A673 (cell line): ENCODE results near the gene HBG1. TPM values are rescaled to one million over a fixed set of nuclear protein-coding genes. Genes with fewer than 3 reads are reported as not detected.

Source experiments
- BruUV-seq: library from RNA; stranded (reverse); fragments of 400-500 nt; replicated peaks from 2 replicates; lab custom pipeline; 2021; lab: Mats Ljungman, UMichigan
- CTCF ChIA-PET: fragments of 300-600 bp; sonication (Branson Sonifier 250); formaldehyde crosslinking; loops from one replicate; lab custom pipeline; 2022; ENCODE audit warnings: antibody characterized with exemption; lab: Charles Lee
- POLR2A ChIA-PET: fragments of 300-600 bp; sonication (Branson Sonifier 250); formaldehyde crosslinking; loops from one replicate; lab custom pipeline; 2022; ENCODE audit warnings: antibody characterized with exemption; ENCODE audit not compliant: low non-redundant PET; lab: Charles Lee
- DNase-seq: peaks from one replicate; pipeline ENCODE4 v3.0.0-alpha.2; 2015; ENCODE audit warnings: low spot score
- H3K27ac ChIP-seq: fragments of 200-600 bp; sonication (generic); 2 replicates; pipeline ENCODE4 v1.5.1; 2016; ENCODE audit warnings: mixed run types, low read depth, mild to moderate bottlenecking, mixed read lengths, antibody characterized with exemption, low read length; ENCODE audit not compliant: poor library complexity, severe bottlenecking
- H3K27me3 ChIP-seq: fragments of 200-600 bp; sonication (generic); replicated peaks from 2 replicates; pipeline ENCODE4 v1.6.1; 2017; ENCODE audit warnings: mixed run types, low read depth, mild to moderate bottlenecking, mixed read lengths, antibody characterized with exemption, low read length; ENCODE audit not compliant: insufficient read depth, poor library complexity
- H3K36me3 ChIP-seq: fragments of 200-600 bp; sonication (generic); 2 replicates; pipeline ENCODE4 v1.6.1; 2016; ENCODE audit warnings: mixed run types, mild to moderate bottlenecking, mixed read lengths, antibody characterized with exemption, low read length; ENCODE audit not compliant: insufficient read depth, poor library complexity, severe bottlenecking
- H3K4me1 ChIP-seq: fragments of 200-600 bp; sonication (generic); 2 replicates; pipeline ENCODE4 v1.6.1; 2017; ENCODE audit warnings: mixed run types, mild to moderate bottlenecking, mixed read lengths, antibody characterized with exemption, low read length; ENCODE audit not compliant: insufficient read depth, poor library complexity, severe bottlenecking
- H3K4me3 ChIP-seq: fragments of 200-600 bp; sonication (generic); 2 replicates; pipeline ENCODE4 v1.5.1; 2016; ENCODE audit warnings: low read depth, mixed run types, mild to moderate bottlenecking, mixed read lengths, low read length; ENCODE audit not compliant: poor library complexity, severe bottlenecking
- H3K9me3 ChIP-seq: fragments of 200-600 bp; sonication (generic); 2 replicates; pipeline ENCODE4 v1.6.1; 2016; ENCODE audit warnings: mixed run types, low read depth, mild to moderate bottlenecking, mixed read lengths, antibody characterized with exemption, low read length; ENCODE audit not compliant: poor library complexity, severe bottlenecking
- CTCF ChIP-seq: fragments of 300-800, 200-600 bp; sonication (generic); conservative IDR thresholded peaks from 2 replicates; pipeline ENCODE4 v1.5.1; 2017; ENCODE audit warnings: low read depth, mild to moderate bottlenecking, antibody characterized with exemption, low read length, moderate library complexity, mixed read lengths
- EZH2 ChIP-seq: fragments of 200-600 bp; sonication (generic); IDR thresholded peaks from 2 replicates; pipeline ENCODE4 v1.6.1; 2017; ENCODE audit warnings: borderline replicate concordance, low read depth, mild to moderate bottlenecking, mixed read lengths, antibody characterized with exemption, low read length; ENCODE audit not compliant: poor library complexity, severe bottlenecking
- intact Hi-C: fragments of 100-400 bp; cut with micrococcal nuclease; formaldehyde crosslinking; loops from one replicate; pipeline ENCODE4 v1.10.0; 2022; ENCODE audit not compliant: unreplicated experiment
- total RNA-seq: library from RNA; stranded (reverse); gene quantifications from 2 replicates; pipeline ENCODE4 v1.2.3, GENCODE V29; 2021

Gene HBG1
- total RNA-seq, 1 experiment from 2014 or later: not detected

GRCh38 chr11:5282628-5283027 lies 33.0 kb upstream of the HBG1 start:
- ChIA-PET CTCF (no interaction called here), POLR2A (no interaction called here)
- Histone ChIP-seq H3K9me3 (no peaks in the 10 kb centered on the region), H3K36me3 (no peaks in the 10 kb centered on the region), H3K4me3 (no peak overlapping the region), H3K27me3 (no peaks in the 10 kb centered on the region), H3K4me1 (no peaks in the 10 kb centered on the region), H3K27ac (no peak overlapping the region)
- no TSS peak for BruUV-seq
- no peak for TF ChIP-seq EZH2
- no peak for TF ChIP-seq CTCF
- DNase-seq: no peak
- intact Hi-C loops: no loop called here

GRCh38 chr11:5281596-5281995 lies 31.9 kb upstream of the HBG1 start:
- no peak overlapping the region for H3K27ac ChIP-seq
- POLR2A ChIA-PET: no interaction called here

GRCh38 chr11:5280582-5281102 lies 31.0 kb upstream of the HBG1 start:
- DNase-seq: peak; percentile 35
- POLR2A ChIA-PET: no interaction called here
- CTCF ChIA-PET: no interaction called here
- H3K27me3 ChIP-seq: no peaks in the 10 kb centered on the region
- H3K9me3 ChIP-seq: no peaks in the 10 kb centered on the region
- H3K4me1 ChIP-seq: no peaks in the 10 kb centered on the region
- no peaks in the 10 kb centered on the region for H3K36me3 ChIP-seq
- BruUV-seq: no TSS peak
- H3K4me3 ChIP-seq: no peak overlapping the region
- intact Hi-C loops: no loop called here
- TF ChIP-seq EZH2 (no peak), CTCF (no peak)
- no peak overlapping the region for H3K27ac ChIP-seq

More at GRCh38 chr11:5281596-5281995, 31.9 kb upstream of the HBG1 start:
- Histone ChIP-seq H3K27me3 (no peaks in the 10 kb centered on the region), H3K4me1 (no peaks in the 10 kb centered on the region), H3K36me3 (no peaks in the 10 kb centered on the region), H3K9me3 (no peaks in the 10 kb centered on the region), H3K4me3 (no peak overlapping the region)
- intact Hi-C loops: no loop called here
- CTCF ChIA-PET: no interaction called here
- no peak for DNase-seq
- TF ChIP-seq CTCF (no peak), EZH2 (no peak)
- no TSS peak for BruUV-seq
